Esophagus (tissue), 2 donors: ENCODE data around the gene JAML. TPM values are rescaled to one million over a fixed set of nuclear protein-coding genes. Genes with fewer than 3 reads are reported as not detected.

Source experiments
- H3K27ac ChIP-seq, 2 donors: one replicate each; pipeline ENCODE4 v1.5.1; 2013; ENCODE audit warnings: low read depth in 2 of 2, mild to moderate bottlenecking in 2 of 2, inconsistent platforms in 1 of 2, low read length in 1 of 2, moderate library complexity in 1 of 2
- H3K27me3 ChIP-seq, 2 donors: one replicate each; pipeline ENCODE4 v1.6.1; 2013; ENCODE audit warnings: low read length in 2 of 2, control low read depth in 1 of 2, mild to moderate bottlenecking in 1 of 2; ENCODE audit not compliant: insufficient read depth in 2 of 2, control insufficient read depth in 1 of 2
- H3K36me3 ChIP-seq, 2 donors: one replicate each; pipeline ENCODE4 v1.6.1; 2013; ENCODE audit warnings: low read length in 1 of 2; ENCODE audit not compliant: control insufficient read depth in 2 of 2, insufficient read depth in 2 of 2
- H3K4me1 ChIP-seq, 2 donors: one replicate each; pipeline ENCODE4 v1.6.1; 2013; ENCODE audit warnings: low read length in 1 of 2; ENCODE audit not compliant: control insufficient read depth in 2 of 2, insufficient read depth in 2 of 2
- H3K4me3 ChIP-seq, 2 donors: one replicate each; pipeline ENCODE4 v1.5.1; 2013; ENCODE audit warnings: low read length in 2 of 2, mild to moderate bottlenecking in 2 of 2, low read depth in 1 of 2, moderate library complexity in 1 of 2
- H3K9me3 ChIP-seq, 2 donors: one replicate each; pipeline ENCODE4 v1.6.1; 2013; ENCODE audit warnings: mild to moderate bottlenecking in 2 of 2, low read depth in 1 of 2, low read length in 1 of 2, moderate library complexity in 1 of 2; ENCODE audit not compliant: control insufficient read depth in 2 of 2, insufficient read depth in 1 of 2
- WGBS, 2 donors: extraction: QIAGEN DNeasy Blood & Tissue Kit; methylation state at CpG; one replicate each; pipeline ENCODE4 v1.1.7; 2013; 5-methylcytosine and 5-hydroxymethylcytosine counted together
- polyA plus RNA-seq, 2 donors: library from polyadenylated mRNA; stranded (reverse); fragments of 200-250 nt; gene quantifications; one replicate each; pipeline ENCODE4 v1.2.3, GENCODE V29; 2013
- donor health status: healthy with polysubstance abuse.
- donor health status: Bipolar disorder and iron deficiency.

Gene JAML
- polyA plus RNA-seq, 2 donors: 6.1 to 7.0 TPM

DNA sequence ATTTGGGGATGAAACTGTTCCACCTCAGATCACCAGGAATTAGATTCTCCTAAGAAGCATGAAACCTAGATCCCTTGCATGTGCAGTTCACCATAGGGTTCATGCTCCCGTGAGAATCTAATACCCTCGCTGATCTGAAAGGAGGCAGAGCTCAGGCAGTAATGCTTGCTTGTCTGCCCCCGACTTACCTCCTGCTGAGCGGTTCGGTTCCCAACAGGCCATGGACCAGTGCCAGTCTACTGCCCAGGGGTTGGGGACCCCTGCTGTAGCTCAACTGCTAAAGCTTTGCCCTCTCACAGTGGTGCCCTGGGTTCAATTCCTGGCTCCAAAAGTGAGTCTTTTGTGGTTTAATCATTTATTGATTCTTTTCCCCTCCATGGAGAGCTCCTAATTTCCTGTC lies 3.4 kb downstream of the JAML start:
- Histone ChIP-seq H3K4me3 (no peak overlapping the region), H3K36me3 (no peaks in the 10 kb centered on the region), H3K4me1 (no peaks in the 10 kb centered on the region), H3K27ac (no peak overlapping the region), H3K9me3 (no peaks in the 10 kb centered on the region), H3K27me3 (no peaks in the 10 kb centered on the region)
- WGBS, 2 donors: 67 to 76% methylated on average over 5 of the region's 5 CpGs

DNA sequence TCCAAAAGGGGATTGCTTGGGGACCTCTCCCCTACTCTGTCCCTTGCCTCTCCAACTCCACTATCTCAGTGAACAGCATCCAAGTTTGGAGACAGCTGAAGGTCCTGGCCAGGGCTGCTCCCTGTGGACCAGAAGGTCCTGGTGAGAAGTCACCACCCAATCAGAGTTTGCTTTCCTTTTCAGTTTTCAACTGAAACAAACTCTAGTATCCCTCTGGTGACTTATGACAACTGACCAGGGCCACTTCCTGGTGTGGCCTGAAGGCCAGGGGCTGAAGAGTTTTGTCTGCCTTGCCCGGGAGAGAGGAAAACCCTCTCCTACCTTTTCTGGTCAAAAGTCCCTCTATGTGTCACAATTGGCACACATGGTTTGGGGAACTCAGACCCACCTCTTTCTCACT lies 5.1 kb downstream of the JAML start:
- H3K27ac ChIP-seq: no peak overlapping the region
- WGBS, 2 donors: 73 to 81% methylated on average over 1 of the region's 1 CpG
- no peaks in the 10 kb centered on the region for H3K9me3 ChIP-seq
- H3K36me3 ChIP-seq: no peaks in the 10 kb centered on the region
- H3K4me3 ChIP-seq: no peak overlapping the region
- H3K27me3 ChIP-seq: no peaks in the 10 kb centered on the region
- no peaks in the 10 kb centered on the region for H3K4me1 ChIP-seq

GRCh38 chr11:118219244-118219643 lies 5.6 kb downstream of the JAML start:
- H3K36me3 ChIP-seq: no peaks in the 10 kb centered on the region
- no peak overlapping the region for H3K27ac ChIP-seq
- H3K27me3 ChIP-seq: no peaks in the 10 kb centered on the region
- H3K4me3 ChIP-seq: no peak overlapping the region
- H3K4me1 ChIP-seq: no peaks in the 10 kb centered on the region
- H3K9me3 ChIP-seq: no peaks in the 10 kb centered on the region

GRCh38 chr11:118217575-118217974 lies 7.2 kb downstream of the JAML start:
- WGBS, 2 donors: 83 to 89% methylated on average over 3 of the region's 3 CpGs
- no peak overlapping the region for H3K4me3 ChIP-seq
- no peaks in the 10 kb centered on the region for H3K4me1 ChIP-seq
- no peaks in the 10 kb centered on the region for H3K9me3 ChIP-seq
- no peaks in the 10 kb centered on the region for H3K36me3 ChIP-seq
- H3K27ac ChIP-seq: no peak overlapping the region
- H3K27me3 ChIP-seq: no peaks in the 10 kb centered on the region

DNA sequence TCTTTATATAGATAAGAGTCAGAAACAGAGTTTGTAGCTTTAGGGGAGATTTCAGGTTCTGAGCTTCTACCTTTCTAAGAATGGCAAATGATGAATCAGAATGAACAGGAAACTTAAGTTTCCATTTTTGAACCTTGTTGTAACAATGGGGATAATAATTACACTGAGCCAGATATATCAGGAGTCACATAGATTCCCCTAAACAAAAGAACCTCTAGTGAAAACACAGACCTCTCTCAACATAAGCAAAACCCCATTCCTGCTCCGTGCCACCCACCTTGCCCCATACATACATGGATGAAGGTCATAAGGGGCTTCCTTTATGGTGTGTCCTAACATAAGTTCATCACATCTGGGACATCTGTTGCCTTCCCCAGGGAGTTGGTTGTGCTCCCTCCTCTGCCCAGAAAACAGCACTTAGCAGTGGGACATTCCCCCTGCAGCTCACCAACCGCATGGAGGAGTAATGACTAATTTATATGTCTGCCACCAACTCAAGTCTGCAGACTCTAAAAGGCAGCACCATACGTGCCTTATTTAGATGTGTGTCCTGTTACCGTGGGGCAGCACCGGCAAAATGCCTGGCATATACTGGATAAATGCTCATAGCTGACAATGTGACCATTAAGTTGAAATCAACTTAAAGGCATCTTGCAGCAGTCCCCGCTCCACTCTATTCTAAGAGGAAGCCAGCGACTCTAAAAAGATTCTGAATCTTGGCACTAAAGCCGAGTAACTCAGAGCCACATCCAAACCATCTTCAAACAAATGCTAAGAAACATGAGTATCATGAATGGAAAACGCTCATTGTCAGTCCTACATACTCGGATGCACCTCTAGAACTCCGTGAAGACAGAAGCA lies 8.0 kb downstream of the JAML start:
- 69 to 71% methylated on average over 11 of the region's 11 CpGs for WGBS, 2 donors
- Histone ChIP-seq H3K36me3 (no peaks in the 10 kb centered on the region), H3K9me3 (no peaks in the 10 kb centered on the region), H3K4me1 (no peaks in the 10 kb centered on the region), H3K27ac (peak overlapping the region in 1 of 2 donors; percentile 12), H3K4me3 (no peak overlapping the region), H3K27me3 (no peaks in the 10 kb centered on the region)

- H3K4me1 ChIP-seq: no peaks in the 10 kb centered on the region
- no peak overlapping the region for H3K4me3 ChIP-seq
- H3K9me3 ChIP-seq: no peaks in the 10 kb centered on the region
- H3K27me3 ChIP-seq: no peaks in the 10 kb centered on the region
- no peaks in the 10 kb centered on the region for H3K36me3 ChIP-seq
- 87 to 92% methylated on average over 7 of the region's 7 CpGs for WGBS, 2 donors
- H3K27ac ChIP-seq: no peak overlapping the region
Observed at GRCh38 chr11:118215765-118216164, 9.0 kb downstream of the JAML start.

GRCh38 chr11:118215262-118215661 lies 9.5 kb downstream of the JAML start:
- no peaks in the 10 kb centered on the region for H3K27me3 ChIP-seq
- no peak overlapping the region for H3K27ac ChIP-seq
- 73 to 79% methylated on average over 3 of the region's 3 CpGs for WGBS, 2 donors
- H3K4me1 ChIP-seq: no peaks in the 10 kb centered on the region
- H3K36me3 ChIP-seq: no peaks in the 10 kb centered on the region
- H3K4me3 ChIP-seq: no peak overlapping the region
- H3K9me3 ChIP-seq: no peaks in the 10 kb centered on the region

DNA sequence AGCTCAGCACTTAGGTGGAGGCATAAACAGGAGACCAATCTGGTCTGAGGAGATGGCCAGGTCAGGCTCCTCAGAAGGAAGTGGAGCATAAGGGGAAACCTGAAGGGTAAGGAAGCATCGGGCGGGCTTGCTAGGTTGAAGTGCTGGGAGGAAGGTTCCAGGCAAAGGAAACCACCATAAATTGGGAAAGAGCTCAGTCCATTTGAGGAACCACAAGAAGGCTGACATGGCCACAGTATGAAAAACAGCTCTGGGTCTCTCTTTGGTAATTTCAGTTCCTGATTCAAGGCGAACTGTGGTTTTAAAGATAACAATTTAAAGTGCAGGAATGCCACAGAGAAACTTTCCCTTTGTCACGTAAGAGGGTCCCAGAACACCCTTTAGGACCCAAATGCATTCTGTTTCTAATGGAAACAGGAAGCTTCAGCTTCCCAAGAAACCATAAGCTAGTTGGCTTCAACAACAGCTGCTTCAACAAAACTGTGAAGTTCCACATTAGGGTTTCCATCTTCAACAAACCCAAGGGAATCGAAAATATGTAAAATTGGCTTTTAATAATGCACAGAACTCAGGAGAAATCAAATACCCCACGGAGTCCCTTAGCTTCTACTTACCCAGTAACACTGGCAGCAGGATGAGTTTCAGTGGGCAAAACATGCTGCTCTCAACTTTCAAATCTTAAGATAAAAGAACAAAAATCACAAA lies 10.4 kb downstream of the JAML start:
- H3K9me3 ChIP-seq: no peaks in the 10 kb centered on the region
- H3K36me3 ChIP-seq: no peaks in the 10 kb centered on the region
- no peak overlapping the region for H3K4me3 ChIP-seq
- no peak overlapping the region for H3K27ac ChIP-seq
- H3K27me3 ChIP-seq: no peaks in the 10 kb centered on the region
- H3K4me1 ChIP-seq: no peaks in the 10 kb centered on the region
- WGBS, 2 donors: 68 to 69% methylated on average over 6 of the region's 6 CpGs

DNA sequence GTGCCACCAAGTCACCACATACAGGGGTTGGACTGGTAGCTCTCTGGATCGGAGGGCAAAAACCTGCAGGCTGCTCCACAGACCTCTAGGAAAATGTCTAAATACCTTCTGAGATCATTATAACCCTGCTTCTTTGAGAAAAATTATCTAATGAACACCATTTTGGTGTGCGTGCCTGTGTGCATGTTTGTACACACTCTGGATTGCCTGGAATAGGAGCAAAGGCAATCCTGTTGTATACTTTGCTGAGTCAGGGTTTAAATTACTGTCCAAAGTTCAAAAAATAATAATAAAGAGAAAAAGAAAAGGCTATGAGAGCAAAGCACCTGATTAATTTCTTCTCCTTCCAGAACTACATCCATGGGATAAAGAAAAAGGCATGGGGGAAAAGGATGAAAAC lies 11.0 kb downstream of the JAML start:
- Histone ChIP-seq H3K9me3 (no peaks in the 10 kb centered on the region), H3K27ac (no peak overlapping the region)

GRCh38 chr11:118213201-118213600 lies 11.6 kb downstream of the JAML start:
- Histone ChIP-seq H3K36me3 (no peaks in the 10 kb centered on the region), H3K4me3 (no peak overlapping the region), H3K27me3 (no peaks in the 10 kb centered on the region), H3K27ac (no peak overlapping the region), H3K4me1 (no peaks in the 10 kb centered on the region), H3K9me3 (no peaks in the 10 kb centered on the region)
- 78 to 84% methylated on average over 4 of the region's 4 CpGs for WGBS, 2 donors

More for the DNA sequence above, 11.0 kb downstream of the JAML start:
- Histone ChIP-seq H3K27me3 (no peaks in the 10 kb centered on the region), H3K4me3 (no peak overlapping the region), H3K4me1 (no peaks in the 10 kb centered on the region), H3K36me3 (no peaks in the 10 kb centered on the region)
- 86 to 89% methylated on average over 2 of the region's 2 CpGs for WGBS, 2 donors
